ENCODE data around the gene SAMD13.

The SAMD13 gene

GRCh38 chr1:84373436-84374141 is 72.1 kb downstream of the SAMD13 start:
- peak; percentile 27 for DNase-seq (ENCODE audit: low read depth)

GRCh38 chr1:84374991-84375696 is 73.6 kb downstream of the SAMD13 start:
- DNase-seq (ENCODE audit: low read depth) = no peak

- DNase-seq (ENCODE audit: low read depth) = peak; percentile 60
These were observed 74.7 kb downstream of the SAMD13 start for GRCh38 chr1:84376000-84376910.

GRCh38 chr1:84377480-84378095 is 76.1 kb downstream of the SAMD13 start:
- DNase-seq (ENCODE audit: low read depth) = peak; percentile 91

GRCh38 chr1:84379138-84379916 is 77.8 kb downstream of the SAMD13 start:
- DNase-seq (ENCODE audit: low read depth) = peak; percentile 92

GRCh38 chr1:84379917-84380180 is 78.3 kb downstream of the SAMD13 start:
- no peak for DNase-seq (ENCODE audit: low read depth)

GRCh38 chr1:84382127-84382526 is 80.6 kb downstream of the SAMD13 start:
- DNase-seq (ENCODE audit: low read depth) = peak; percentile 63

- DNase-seq (ENCODE audit: low read depth) = no peak
These were observed 83.8 kb downstream of the SAMD13 start for GRCh38 chr1:84385347-84385746.

- no peak for DNase-seq (ENCODE audit: low read depth)
These were observed 85.4 kb downstream of the SAMD13 start for GRCh38 chr1:84386716-84387479.

GRCh38 chr1:84387480-84388163 is 86.1 kb downstream of the SAMD13 start:
- DNase-seq (ENCODE audit: low read depth) = no peak

- no peak for DNase-seq (ENCODE audit: low read depth)
These were observed 88.7 kb downstream of the SAMD13 start for GRCh38 chr1:84390226-84390625.

GRCh38 chr1:84398175-84399155 is 97.0 kb downstream of the SAMD13 start, which contains the start of gene DNASE2B:
TSS of gene DNASE2B (plus strand) at chr1:84398484. CDS start at chr1:84398565, 81 bp downstream.
- DNase-seq (ENCODE audit: low read depth) = no peak
